GM21723 (cell line): Measurements from ENCODE around the gene DPYSL5.

ENCODE experiments used
- ATAC-seq: cut with Tn5 transposase; IDR thresholded peaks from one replicate; pipeline ENCODE4 v1.9.1; 2021; ENCODE audit warnings: mild to moderate bottlenecking, moderate library complexity; ENCODE audit not compliant: unreplicated experiment

The DPYSL5 gene

DNA sequence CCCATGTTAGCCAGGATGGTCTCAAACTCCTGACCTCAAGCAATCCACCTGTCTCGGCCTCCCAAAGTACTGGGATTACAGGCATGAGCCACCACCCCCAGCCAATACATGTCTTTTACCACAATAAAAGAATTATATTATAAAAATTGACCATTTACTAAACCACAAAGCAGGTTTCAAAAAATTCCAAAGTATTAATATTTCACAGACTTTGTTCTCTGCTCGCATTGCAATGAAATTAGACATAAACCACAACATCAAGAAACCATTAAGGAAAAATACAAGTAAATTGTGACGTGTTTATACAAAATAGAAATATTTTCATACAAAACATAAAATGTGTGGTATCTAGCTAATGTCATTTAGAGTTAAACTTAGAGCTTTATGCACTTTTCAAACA, 109.1 kb downstream of the DPYSL5 start:
- no peak for ATAC-seq

DNA sequence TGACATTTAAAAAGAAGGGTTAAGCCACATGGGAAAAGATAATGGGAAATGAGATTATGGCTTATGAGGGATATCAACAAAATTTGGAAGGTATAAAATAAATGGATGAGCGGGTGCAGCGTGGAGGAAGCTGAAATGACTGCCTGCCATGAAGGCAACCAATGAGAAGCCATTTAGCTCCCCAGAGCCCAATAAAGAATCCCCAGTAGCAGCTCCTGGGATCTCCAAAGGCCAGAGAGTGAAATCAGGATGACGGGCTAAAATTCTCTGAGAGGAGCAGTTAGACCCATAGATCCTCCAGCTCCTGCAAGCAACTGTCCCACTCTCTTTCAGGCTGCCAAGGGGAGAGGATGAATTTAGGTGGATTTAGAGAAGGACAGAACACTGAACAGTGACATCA, 109.6 kb downstream of the DPYSL5 start:
- no peak for ATAC-seq

DNA sequence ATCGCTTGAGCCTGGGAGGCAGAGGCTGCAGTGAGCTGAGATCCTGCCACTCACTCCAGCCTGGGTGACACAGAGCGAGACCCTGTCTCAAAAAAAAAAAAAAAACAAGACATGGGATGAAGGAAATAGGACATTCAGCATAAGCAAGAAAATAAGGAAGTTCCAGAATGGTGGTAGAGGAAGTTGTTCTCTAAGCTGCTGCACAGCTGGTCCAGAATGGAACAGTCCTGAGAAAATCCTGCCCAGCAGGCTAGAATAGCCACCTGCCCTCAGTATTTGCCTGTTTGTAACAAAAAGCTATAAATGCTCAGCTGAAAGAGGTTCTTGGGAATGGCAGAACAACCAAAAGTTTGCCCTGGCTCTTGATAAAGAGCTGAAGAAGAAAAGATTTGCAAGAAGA, 111.4 kb downstream of the DPYSL5 start:
- ATAC-seq, result no peak

DNA sequence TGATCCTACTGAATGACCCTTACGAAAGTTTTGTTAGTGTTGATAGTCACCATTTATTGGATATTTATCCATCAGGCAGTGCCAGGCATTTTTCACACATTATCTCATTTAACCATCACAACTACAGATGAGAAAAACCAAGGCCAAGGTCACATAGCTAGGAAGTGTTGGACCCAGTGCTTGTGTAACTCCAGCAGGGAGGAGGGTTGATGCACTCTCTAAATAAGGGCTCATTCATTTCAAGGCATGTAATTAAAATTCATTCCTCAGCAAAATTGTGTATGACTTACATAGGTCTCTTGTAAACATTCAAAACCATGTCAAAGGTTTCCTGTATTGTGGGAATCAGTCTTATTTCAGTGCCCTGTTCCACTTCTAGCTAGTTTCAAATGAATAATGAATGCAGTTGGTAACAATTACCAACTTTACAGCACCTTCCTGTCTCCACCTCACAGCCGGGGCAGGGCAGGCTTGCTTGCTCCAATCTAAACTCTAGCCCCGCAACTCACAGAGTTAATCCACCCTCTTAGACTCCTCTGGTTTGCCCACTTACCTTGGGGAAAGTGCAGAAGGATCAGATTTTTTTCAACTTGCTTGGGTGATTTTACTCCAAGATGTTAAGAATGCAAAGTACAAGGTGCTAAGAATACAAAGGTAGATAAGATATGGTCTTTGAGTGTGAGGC, 116.7 kb downstream of the DPYSL5 start:
- ATAC-seq, result no peak

DNA sequence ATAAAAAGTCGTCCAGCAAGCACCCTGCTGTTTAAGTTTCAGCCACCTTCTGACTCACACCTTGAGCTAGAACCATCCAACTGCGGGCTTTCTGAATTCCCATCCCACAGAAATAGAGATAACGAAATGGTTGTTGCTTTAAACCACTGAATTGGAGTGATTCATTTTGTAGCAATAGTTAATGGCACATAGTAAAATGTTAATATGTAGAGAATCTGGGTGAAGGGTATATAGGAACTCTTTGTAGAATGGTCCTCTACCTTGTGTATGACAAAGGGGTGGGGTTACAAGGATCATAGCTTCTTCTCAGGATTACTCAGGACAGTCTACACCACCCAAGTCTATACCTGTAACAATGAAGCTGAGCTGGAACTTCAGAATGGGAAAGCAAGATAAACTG, 120.1 kb downstream of the DPYSL5 start:
- ATAC-seq, result no peak

DNA sequence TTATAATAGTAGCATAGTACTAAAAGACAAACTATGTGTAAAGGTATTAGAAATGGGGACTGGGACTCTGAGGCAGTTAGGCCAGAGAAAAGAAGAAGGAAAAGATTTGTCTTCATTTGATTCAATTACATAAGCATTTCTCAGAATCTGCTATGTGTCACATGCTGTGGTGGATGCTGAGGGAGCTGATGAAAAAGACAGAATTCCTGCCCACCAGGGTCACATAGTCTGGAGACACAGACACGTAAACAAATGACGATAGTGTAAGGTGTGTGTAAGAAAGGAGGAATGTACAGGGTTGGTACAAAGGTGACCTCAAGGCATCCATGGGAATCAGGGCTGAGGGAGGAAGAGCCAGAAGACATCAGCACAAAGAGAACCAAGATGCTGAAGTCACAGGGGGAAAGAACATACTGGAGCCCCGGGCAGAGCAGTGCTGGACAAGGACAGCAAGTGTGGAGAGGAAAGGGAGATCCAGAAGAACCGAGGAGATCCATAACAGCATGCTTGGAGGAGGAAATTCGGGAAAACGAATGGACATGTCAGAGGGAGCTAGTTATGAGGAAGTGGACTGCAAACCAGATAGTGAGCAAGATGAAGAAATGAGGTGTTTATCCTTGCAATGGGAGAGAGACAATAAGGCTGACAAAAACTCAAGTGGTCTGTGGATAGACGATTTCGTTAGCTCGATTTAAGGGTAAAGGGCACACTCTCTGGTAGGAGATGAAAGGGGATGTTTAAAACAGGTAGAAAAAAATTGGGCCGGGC, 121.3 kb downstream of the DPYSL5 start:
- no peak for ATAC-seq

DNA sequence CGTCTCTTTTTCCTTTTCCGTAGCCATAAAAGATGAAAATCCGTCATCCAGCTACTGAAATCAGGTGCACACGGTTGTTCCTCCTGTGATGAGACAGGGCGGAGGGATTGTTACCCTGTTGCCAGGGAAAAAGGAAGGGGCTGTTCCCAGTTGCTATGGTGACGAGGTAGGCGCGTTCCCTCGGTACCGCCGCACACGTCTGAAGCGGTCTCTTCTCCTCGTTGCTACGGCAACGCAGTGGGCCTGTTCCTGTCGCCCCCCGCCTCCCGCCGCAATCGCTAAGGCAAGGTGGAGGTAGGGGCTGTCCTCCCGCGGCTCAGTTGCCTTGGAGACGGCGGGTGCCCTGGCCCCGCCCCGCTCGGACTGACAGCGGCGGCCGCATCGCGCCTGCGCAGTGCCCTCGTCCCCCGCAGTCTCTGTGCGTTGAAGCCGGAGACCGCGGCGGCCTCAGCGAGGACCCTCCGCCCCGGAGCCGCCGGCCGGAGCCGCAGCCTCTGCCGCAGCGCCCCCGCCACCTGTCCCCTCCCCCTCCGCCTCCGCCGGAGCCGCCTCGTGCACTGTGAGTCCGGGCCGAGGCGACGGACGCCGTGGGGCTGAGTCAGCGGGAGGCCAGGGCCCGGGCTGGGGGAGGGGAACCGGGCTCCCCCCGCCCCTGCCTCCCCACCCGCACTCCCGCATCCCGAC, 122.5 kb downstream of the DPYSL5 start, which contains the start of gene MAPRE3:
Gene MAPRE3 (plus strand): TSS at position 394 of the 684 bp plus-strand sequence. CDS start 51,582 bp downstream, outside the sequence.
- peak; percentile 87 for ATAC-seq

DNA sequence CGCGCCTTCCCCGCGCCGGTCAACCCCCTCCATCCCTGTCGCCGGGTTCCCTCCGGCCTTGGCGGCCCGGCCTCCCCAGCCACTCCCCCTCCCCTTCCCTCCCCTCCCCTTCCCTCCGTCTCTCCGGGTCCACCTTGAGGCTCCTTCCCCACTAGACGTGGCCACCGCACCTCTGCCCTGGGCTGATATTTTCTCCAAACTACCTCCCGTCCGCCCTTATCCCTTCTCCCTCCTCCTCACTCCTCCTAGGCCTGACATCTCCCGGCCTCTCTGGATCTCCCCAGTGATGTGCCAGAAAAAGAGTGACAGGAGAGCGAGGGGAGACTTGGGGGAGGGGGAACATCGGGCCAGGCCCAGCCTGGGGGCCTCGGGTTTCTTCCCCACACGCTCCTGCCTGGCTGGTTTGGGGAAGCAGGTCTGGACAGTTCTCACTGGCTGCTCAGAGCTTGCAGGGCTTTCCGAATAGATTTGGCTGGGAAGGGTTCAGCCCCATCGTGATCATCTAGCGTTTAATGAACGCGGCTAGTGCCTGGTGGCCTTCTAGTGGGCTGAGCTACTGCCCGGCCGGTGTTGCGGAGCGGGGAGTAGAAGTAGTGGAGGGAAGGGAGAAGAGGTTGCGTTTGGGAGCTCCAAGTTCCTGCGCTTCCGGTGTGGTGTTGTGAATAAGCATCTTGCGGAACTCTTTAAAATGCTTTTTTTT, 123.1 kb downstream of the DPYSL5 start:
- no peak for ATAC-seq

DNA sequence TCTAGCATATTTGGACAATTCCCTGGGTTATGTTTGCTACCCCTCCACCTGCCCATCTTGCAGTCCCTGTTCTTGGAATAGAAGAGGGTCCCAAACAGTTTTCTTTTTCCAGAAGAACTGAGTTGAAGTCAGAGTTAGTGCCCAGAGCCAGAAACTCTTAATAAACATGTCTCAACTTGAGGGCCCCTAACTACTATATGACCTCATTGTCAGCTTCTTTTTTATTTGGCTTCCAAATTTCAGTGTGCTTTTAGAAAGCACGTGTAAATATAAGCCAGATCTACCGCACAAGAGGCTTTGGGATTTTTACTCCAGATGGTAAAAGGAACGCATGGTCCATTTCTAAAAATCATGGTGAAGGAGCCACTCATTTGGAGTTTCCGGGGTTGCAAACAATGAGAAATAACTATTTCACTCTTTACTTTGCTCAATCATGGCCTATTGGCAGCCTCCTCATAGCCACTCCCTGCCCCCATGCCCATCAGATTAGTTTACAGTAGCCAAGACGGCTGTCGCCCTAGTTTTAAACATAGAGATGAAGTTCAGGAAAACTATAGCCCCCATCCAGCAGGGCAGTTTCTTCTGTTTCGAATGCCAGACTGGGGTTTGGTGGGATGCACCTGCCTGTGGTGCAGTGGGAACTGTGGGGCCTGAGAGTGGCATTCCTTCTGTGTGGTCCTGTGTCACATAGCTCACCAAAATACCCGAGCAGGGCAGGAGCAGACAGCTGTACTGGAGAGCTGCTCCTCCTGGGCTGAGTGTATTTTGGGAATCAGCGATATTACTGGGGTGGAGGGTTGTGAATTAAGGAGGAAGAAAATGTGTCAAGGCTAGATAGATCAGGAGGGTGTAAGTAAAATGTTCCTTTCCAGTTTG, 124.2 kb downstream of the DPYSL5 start:
- ATAC-seq, result no peak

DNA sequence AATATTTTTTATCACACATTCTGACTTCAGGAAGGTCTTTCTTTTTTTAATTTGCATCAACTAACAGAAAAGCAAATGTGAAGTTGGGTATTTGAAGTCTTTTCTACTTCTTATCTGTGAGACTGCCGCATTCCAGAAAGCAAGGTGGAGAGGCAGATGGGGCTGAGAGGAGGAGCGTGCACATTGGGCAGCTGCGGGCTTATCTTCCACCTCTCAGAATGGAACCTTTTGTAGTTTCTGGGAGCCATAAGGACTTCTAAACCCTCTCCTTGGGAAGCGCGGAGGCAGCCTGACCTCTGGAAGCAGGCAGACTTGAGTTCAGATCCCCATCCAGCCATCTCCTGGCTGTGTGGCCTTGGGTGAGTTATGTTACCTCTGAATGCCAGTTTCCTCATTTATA, 126.4 kb downstream of the DPYSL5 start:
- ATAC-seq, result no peak

DNA sequence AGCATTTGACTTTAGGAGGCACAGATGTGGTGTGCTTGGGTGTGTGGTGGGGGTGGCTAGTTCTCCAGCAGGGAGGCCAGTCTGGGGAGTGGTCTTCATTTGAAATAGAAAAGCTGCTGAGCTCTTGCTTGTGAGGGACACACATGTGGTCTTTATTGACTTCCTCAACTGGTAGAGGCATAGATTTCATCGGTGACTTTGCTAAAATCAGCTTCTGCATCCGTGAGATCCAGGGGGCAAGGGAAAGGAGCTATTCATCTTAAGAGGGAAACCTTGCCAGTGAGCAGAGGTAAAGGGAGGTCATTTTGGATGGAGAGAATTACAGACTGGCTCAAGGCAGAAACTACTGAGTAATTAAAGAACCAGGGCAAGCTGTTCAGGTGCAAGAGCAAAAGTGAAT, 127.2 kb downstream of the DPYSL5 start:
- no peak for ATAC-seq

DNA sequence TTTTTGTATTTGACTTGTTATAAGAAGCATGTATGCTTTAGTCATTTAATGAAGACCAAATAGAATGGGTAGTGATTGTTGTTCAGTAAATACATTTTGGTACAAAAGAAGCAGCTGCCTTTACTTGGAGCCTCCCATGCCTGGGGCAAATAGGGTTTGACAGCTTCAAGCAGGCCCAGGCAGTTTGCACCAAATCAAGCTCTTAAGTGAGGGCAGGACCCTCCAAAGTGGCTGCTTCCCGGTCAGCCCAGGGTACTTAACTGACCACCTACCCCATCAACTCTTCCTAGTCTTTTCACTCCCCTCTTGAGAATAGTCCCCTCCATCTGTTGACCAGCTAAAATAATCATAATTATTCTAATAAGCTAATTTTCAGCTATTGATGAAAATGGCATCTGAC, 127.7 kb downstream of the DPYSL5 start:
- no peak for ATAC-seq

DNA sequence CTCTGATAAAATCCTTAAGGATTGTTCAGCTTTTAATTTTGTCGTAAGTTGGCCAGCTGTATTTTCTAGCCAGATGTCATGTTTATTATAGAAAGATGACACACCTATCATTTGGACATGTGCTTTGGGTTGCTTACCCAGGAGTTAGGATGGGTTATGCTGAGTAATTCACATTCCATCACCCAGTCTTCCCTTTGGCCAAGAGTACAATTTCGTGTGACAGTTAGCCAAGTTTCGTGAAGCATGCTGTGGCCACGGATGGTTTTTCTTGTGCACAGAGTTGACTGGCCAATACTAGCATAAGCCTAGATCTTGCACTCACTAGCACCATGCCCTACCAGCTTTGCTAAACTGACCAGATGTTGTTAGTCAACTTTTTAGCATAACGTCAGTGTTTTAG, 128.3 kb downstream of the DPYSL5 start:
- ATAC-seq, result no peak

DNA sequence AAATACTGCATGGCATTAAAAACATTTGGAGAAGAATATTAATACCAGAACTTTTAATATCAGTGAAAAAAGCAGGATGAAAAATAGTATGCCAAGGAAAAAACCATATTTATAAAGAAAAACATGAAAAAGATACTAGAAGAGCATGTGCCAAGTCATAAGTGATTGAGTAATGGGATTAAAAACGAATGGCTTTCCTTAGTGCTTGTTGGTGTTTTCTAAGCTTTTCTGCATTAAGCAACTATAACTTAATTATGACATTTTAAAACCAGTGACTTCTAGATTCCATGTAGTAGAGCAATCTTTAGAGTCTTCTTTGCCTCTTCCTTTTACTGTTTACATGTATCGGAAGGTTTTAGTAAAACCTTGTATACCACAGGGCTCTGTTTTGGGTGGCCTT, 129.1 kb downstream of the DPYSL5 start:
- ATAC-seq, result no peak

DNA sequence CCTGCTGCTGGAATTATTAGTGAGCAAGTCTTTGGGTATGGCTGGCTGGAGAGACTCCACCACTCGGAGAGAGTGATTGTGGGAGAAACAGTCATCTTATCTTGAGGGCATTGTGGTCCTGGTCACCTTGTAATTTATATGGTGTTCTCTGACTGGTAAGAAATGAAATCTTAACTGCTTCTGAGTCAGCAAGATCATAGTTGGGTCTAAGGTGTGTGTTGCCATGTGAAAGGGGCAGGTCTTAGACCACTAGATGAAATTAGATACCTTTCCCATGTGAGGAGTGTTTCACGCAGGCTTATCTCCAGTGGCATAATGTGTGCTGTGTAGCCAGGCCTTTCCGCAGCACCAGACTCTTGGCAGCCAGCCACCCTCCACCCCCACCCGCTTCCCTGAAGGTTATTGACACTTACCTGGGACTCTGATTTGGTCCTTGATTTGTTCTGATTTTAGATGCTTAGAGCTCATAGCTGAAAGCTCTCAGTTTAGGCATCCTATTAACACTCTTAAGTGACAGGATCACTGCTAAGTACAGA, 130.2 kb downstream of the DPYSL5 start:
- no peak for ATAC-seq

DNA sequence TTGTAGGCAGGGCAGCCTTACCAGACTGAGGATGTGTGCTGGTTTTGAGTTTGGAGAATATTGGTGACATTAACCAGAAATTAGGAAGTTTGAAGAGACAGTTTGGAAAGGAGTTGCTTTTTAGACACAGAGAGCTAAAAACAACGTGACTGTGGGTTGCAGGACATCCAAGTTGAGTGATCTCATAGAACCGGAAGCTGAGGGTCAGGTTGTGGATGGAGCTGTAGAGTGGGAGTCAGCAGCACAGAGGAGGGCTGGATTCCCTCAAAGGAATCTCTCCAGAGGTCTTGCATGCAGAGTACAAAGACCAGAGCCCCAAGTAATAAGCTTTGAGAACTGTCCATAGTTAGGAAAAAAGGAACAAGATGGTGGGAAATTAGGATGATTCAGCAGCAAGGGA, 131.8 kb downstream of the DPYSL5 start:
- no peak for ATAC-seq

DNA sequence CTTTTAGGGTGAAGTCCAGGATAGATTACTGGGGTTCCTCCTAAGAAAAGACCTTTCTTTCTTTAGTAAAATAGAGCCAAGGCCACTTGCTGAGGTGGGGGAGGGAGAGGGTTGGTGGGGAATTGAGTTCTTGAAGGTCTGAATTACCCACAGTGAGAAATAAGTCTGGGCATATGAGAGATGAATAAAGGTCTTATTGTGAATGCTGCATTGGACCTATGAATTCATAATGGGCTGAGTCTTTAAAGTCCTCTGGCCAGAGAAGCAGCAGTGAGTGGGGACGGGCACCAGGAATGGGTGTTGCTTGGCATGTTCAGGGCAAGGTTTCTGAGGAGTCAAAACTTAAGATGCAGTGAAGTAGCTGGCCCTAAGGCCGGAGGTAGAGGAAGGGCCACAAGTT, 133.0 kb downstream of the DPYSL5 start:
- no peak for ATAC-seq

DNA sequence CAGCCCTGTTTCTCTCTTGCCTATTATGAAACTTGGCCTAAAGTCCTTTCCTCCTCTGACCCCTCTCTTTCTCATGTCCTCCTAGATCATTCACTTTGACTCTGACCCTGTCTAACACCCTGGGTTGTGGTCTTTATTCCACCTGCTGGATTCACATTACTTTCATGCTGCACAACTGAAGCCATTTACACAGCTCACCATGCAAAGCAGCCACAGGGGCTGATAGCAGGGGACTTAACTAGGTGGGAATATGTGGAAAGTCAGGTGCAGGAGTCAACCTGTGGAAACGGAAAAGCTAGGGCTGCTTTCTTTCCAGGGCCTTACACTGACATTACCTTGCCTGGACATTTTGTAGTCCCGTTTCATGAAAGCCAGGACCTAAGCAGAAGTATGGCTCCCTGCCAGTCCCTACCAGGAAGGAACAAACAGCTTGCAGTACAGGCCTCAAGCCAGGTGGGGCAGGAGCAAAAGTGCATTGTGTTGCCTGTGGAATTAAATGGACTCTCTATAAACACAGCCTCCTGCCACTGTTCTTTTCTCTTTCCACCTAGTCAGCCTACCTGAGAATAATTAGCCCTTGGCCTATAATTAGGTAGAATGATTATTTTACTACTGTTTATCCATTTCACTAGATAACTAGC, 134.3 kb downstream of the DPYSL5 start:
- ATAC-seq, result no peak

DNA sequence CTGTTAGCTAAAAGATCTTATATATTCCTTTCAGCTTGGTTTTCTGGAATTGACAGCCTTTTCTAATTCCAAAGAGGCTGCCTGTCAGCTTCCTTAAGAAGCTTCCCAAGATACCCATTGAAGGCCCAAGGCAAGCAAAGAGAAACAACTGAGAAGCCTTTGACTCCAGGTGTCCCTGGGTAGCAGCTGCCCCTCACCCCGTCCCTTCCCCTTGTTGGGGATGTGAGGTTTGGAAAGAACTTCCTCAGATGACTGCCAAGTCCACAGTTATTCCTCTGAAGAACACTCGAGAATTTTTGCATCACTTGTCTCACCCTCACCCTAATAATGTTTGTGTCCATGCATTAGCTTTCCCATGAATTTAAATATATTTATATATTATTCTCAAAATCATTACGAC, 135.8 kb downstream of the DPYSL5 start:
- no peak for ATAC-seq

DNA sequence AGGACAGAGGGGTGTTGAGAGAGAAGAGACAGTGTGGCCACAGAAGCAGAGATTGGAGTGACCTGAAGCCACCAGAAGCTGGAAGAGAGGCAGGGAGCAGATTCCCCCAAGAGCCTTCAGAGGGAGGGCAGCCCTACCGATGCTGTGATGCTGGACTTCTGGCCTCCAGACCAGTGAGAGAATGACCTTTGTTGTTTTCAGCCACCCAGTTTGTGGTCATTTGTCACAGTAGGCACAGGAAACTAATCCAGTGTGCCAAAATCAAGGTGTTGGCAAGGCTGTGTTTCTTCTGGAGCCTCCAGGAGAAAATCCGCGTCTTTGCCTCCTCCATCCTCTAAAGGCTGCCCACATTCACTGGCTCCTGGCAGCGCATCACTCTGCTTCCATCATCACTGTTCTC, 137.9 kb downstream of the DPYSL5 start:
- ATAC-seq, result no peak
